ENCODE measurements around the gene SMCO1. TPM values are rescaled to one million over a fixed set of nuclear protein-coding genes. Genes with fewer than 3 reads are reported as not detected.

The SMCO1 gene
- total and polyA plus RNA-seq, 2 of the 4 experiments (the other 2 are of a cell fraction), result not detected

Small RNA genes within 50 kb of the gene (microRNA-seq; reads per million reads assigned to microRNA genes)
- gene RPS29P3 (ENCODE audit: insufficient read depth, insufficient read length), result not detected

Small RNA genes within 50 kb of the gene (small RNA-seq; reads per million reads assigned to genes)
- gene RPS29P3, result 0 reads per million in 5 experiments

Other genes starting within 250 kb of the SMCO1 start
- gene PCYT1A, start 227.6 kb downstream of the SMCO1 start, total RNA-seq (2012; rRNA removed), result 124 and 127 TPM in 2 replicates
- 56.5 and 62.8 TPM in 2 replicates for gene PCYT1A, start 227.6 kb downstream of the SMCO1 start, polyA plus RNA-seq (2012; rRNA removed)
- 2.2 and 4.2 TPM in 2 replicates for gene DYNLT2B, start 197.1 kb downstream of the SMCO1 start, total RNA-seq (2012; rRNA removed)
- gene DYNLT2B, start 197.1 kb downstream of the SMCO1 start, polyA plus RNA-seq (2012; rRNA removed), result 6.0 and 8.3 TPM in 2 replicates
- not detected in 2 replicates for gene TM4SF19, start 177.0 kb downstream of the SMCO1 start, total RNA-seq (2012; rRNA removed)
- not detected in 2 replicates for gene TM4SF19, start 177.0 kb downstream of the SMCO1 start, polyA plus RNA-seq (2012; rRNA removed)
- gene UBXN7, start 82.9 kb downstream of the SMCO1 start, total RNA-seq (2012; rRNA removed), result 16.1 and 18.9 TPM in 2 replicates
- 8.3 and 8.6 TPM in 2 replicates for gene UBXN7, start 82.9 kb downstream of the SMCO1 start, polyA plus RNA-seq (2012; rRNA removed)
- 15.2 and 18.1 TPM in 2 replicates for gene RNF168, start 11.6 kb downstream of the SMCO1 start, total RNA-seq (2012; rRNA removed)
- gene RNF168, start 11.6 kb downstream of the SMCO1 start, polyA plus RNA-seq (2012; rRNA removed), result 2.5 TPM in 2 replicates
- gene WDR53, start 53.2 kb upstream of the SMCO1 start, total RNA-seq (2012; rRNA removed), result 5.7 and 6.4 TPM in 2 replicates
- gene WDR53, start 53.2 kb upstream of the SMCO1 start, polyA plus RNA-seq (2012; rRNA removed), result 5.3 and 5.9 TPM in 2 replicates
- 5.0 and 11.7 TPM in 2 replicates for gene FBXO45, start 53.3 kb upstream of the SMCO1 start, total RNA-seq (2012; rRNA removed)
- gene FBXO45, start 53.3 kb upstream of the SMCO1 start, polyA plus RNA-seq (2012; rRNA removed), result 3.1 and 3.8 TPM in 2 replicates
- gene NRROS, start 124.3 kb upstream of the SMCO1 start, total RNA-seq (2012; rRNA removed), result under 0.01 TPM in 1 of 2 replicates, not detected in the other
- gene NRROS, start 124.3 kb upstream of the SMCO1 start, polyA plus RNA-seq (2012; rRNA removed), result 0.10 and 0.16 TPM in 2 replicates
- 1.1 and 1.7 TPM in 2 replicates for gene CEP19, start 196.9 kb upstream of the SMCO1 start, total RNA-seq (2012; rRNA removed)
- gene CEP19, start 196.9 kb upstream of the SMCO1 start, polyA plus RNA-seq (2012; rRNA removed), result 0.98 and 1.4 TPM in 2 replicates
- gene PIGX, start 197.0 kb upstream of the SMCO1 start, total RNA-seq (2012; rRNA removed), result 14.5 and 22.2 TPM in 2 replicates
- gene PIGX, start 197.0 kb upstream of the SMCO1 start, polyA plus RNA-seq (2012; rRNA removed), result 7.9 and 9.4 TPM in 2 replicates
- gene PAK2, start 224.5 kb upstream of the SMCO1 start, total RNA-seq (2012; rRNA removed), result 33.9 and 36.0 TPM in 2 replicates
- 28.6 and 31.8 TPM in 2 replicates for gene PAK2, start 224.5 kb upstream of the SMCO1 start, polyA plus RNA-seq (2012; rRNA removed)